ENCODE data around the gene STAT6. TPM values are rescaled to one million over a fixed set of nuclear protein-coding genes. Genes with fewer than 3 reads are reported as not detected.

STAT6 gene
- polyA plus RNA-seq, 1 donor (not counting 4 experiments of a cell fraction or from before 2014, with no cell fraction given), result 113 TPM

DNA sequence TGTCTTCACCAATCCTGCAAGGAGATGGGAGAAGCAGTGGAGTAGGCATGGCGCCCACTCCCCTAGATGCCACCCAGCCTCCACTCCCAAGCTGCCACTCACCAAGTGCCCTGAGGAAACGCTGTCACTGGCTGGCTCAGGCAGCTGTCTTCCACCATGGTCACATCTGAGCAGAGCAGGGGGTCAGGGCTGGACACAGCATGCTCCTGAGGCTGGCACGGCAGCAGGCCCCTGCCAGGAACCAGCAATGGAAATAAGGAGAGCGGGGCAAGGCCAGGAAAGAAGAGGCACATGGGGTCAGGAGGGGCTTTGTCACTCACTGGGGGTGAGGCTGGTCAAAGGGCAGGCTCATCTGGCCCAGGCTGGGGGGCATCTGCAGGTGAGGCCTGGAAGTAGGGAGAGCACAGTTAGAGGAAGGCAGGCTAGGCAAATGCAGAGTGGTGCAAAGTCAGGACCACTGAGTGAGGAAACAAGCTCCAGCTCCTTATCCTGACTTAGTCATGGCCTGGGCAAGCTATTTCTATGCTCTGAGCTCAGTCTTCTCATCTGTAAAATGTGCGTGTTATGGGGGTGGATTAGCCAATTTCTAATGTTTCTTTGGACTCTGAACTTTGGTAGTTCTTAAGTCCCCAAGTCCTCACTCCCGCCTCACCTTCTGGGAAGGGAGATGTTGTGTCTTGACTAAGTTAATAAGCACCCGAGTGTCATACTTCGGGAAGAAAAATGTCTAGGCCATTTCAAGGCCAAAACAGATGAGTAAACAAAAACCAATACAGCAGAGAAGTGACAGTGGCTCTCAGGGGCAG is 14.2 kb downstream of the STAT6 start:
- TF ChIP-seq, protein P1, sequence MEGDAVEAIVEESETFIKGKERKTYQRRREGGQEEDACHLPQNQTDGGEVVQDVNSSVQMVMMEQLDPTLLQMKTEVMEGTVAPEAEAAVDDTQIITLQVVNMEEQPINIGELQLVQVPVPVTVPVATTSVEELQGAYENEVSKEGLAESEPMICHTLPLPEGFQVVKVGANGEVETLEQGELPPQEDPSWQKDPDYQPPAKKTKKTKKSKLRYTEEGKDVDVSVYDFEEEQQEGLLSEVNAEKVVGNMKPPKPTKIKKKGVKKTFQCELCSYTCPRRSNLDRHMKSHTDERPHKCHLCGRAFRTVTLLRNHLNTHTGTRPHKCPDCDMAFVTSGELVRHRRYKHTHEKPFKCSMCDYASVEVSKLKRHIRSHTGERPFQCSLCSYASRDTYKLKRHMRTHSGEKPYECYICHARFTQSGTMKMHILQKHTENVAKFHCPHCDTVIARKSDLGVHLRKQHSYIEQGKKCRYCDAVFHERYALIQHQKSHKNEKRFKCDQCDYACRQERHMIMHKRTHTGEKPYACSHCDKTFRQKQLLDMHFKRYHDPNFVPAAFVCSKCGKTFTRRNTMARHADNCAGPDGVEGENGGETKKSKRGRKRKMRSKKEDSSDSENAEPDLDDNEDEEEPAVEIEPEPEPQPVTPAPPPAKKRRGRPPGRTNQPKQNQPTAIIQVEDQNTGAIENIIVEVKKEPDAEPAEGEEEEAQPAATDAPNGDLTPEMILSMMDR (optimal IDR thresholded peaks at IDR 0.05 in 1 of 3, IDR thresholded peaks at IDR 0.05 in 1 of 3, conservative IDR thresholded peaks at IDR 0.05 in 1 of 3; ENCODE audit: extremely low read depth in 1 of 3, insufficient read depth in 2 of 3, low read length in 3 of 3), result no peak
- no peak for TF ChIP-seq EZH2 (IDR thresholded peaks at IDR 0.05; ENCODE audit: low read length)
- Histone ChIP-seq H3K9me3 (ENCODE audit: control insufficient read depth, low read depth, low read length) (no peaks in the 10 kb centered on the region), H3K79me2 (ENCODE audit: control insufficient read depth, insufficient read depth, low read length) (no peaks in the 10 kb centered on the region), H2AFZ (ENCODE audit: control insufficient read depth, low read length) (no peak overlapping the region), H3K4me2 (ENCODE audit: control insufficient read depth, extremely low read depth, insufficient read depth, low read depth, low read length) (peak overlapping the region; percentile 20), H4K20me1 (ENCODE audit: control insufficient read depth, extremely low read depth, insufficient read depth, low read length) (no peaks in the 10 kb centered on the region), H3K9ac (ENCODE audit: control insufficient read depth, extremely low read depth, insufficient read depth, low read length) (no peak overlapping the region), H3K27me3 (ENCODE audit: control insufficient read depth, extremely low read depth, insufficient read depth, low read length) (no peaks in the 10 kb centered on the region), H3K9me1 (ENCODE audit: control insufficient read depth, extremely low read depth, insufficient read depth, low read length) (peaks cover 4% of the 10 kb centered on the region), H3K4me3 (ENCODE audit: control insufficient read depth in 2 of 3, extremely low read depth in 1 of 3, insufficient read depth in 2 of 3, low read depth in 1 of 3, low read length in 3 of 3) (no peak overlapping the region), H3K36me3 (ENCODE audit: control insufficient read depth in 2 of 2, extremely low read depth in 1 of 2, insufficient read depth in 2 of 2, low read length in 2 of 2) (peaks cover 26 to 45% of the 10 kb centered on the region in 2 experiments), H3K27ac (ENCODE audit: control insufficient read depth, insufficient read depth, low read length) (peak overlapping the region; percentile 73), H3K4me1 (ENCODE audit: control insufficient read depth, extremely low read depth, insufficient read depth, low read length) (peaks cover 35% of the 10 kb centered on the region)
- DNase-seq (ENCODE audit: low read depth, low spot score) (no peak), FAIRE-seq (no peak)
- dilution Hi-C loops (cut with MboI; ENCODE audit: extremely low pct_ligation_motif_present, low sequenced_read_pairs), result no loop called here

DNA sequence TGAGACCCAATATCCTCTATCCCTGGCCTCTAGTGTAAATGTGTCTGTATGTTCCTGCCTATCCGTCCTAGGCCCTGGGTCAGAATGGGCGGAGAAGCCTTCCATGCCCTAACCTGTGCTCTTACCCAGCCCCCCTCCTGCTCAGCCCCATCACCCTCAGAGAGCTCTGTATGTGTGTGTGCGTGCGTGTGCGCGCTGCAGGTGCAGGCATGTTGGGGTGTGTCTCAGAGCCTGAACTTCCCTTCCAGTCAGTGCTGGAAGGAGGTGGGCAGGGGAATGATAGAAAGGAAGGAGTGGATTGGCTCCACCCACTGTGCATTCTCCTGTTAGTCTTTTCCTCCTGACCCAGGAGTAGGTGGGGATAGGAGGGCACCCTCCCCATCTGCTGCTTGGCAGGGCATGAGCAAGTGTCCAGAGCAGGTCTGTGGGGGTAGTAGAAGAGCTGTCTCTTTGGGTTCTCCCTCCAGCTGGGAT is 15.0 kb downstream of the STAT6 start:
- Histone ChIP-seq H3K9me3 (ENCODE audit: control insufficient read depth, low read depth, low read length) (no peaks in the 10 kb centered on the region), H3K4me1 (ENCODE audit: control insufficient read depth, extremely low read depth, insufficient read depth, low read length) (peaks cover 35% of the 10 kb centered on the region), H3K79me2 (ENCODE audit: control insufficient read depth, insufficient read depth, low read length) (peaks cover under 1% of the 10 kb centered on the region), H4K20me1 (ENCODE audit: control insufficient read depth, extremely low read depth, insufficient read depth, low read length) (no peaks in the 10 kb centered on the region), H3K27me3 (ENCODE audit: control insufficient read depth, extremely low read depth, insufficient read depth, low read length) (no peaks in the 10 kb centered on the region), H3K9me1 (ENCODE audit: control insufficient read depth, extremely low read depth, insufficient read depth, low read length) (peaks cover 4% of the 10 kb centered on the region), H3K4me3 (ENCODE audit: control insufficient read depth in 2 of 3, extremely low read depth in 1 of 3, insufficient read depth in 2 of 3, low read depth in 1 of 3, low read length in 3 of 3) (no peak overlapping the region), H3K36me3 (ENCODE audit: control insufficient read depth in 2 of 2, extremely low read depth in 1 of 2, insufficient read depth in 2 of 2, low read length in 2 of 2) (peaks cover 25 to 45% of the 10 kb centered on the region in 2 experiments), H3K9ac (ENCODE audit: control insufficient read depth, extremely low read depth, insufficient read depth, low read length) (peak overlapping the region; percentile 29), H3K4me2 (ENCODE audit: control insufficient read depth, extremely low read depth, insufficient read depth, low read depth, low read length) (peak overlapping the region; percentile 37), H3K27ac (ENCODE audit: control insufficient read depth, insufficient read depth, low read length) (peak overlapping the region; percentile 73), H2AFZ (ENCODE audit: control insufficient read depth, low read length) (no peak overlapping the region)
- peak; percentile 98 for DNase-seq (ENCODE audit: low read depth, low spot score)
- TF ChIP-seq, protein P1 (optimal IDR thresholded peaks at IDR 0.05 in 1 of 3, IDR thresholded peaks at IDR 0.05 in 1 of 3, conservative IDR thresholded peaks at IDR 0.05 in 1 of 3; ENCODE audit: extremely low read depth in 1 of 3, insufficient read depth in 2 of 3, low read length in 3 of 3), result no peak
- no peak for TF ChIP-seq EZH2 (IDR thresholded peaks at IDR 0.05; ENCODE audit: low read length)
- dilution Hi-C loops (cut with MboI; ENCODE audit: extremely low pct_ligation_motif_present, low sequenced_read_pairs), result no loop called here
- peak; percentile 97 for FAIRE-seq

Data from keratinocyte (primary cell).